HepG2 (cell line): Measurements from ENCODE around the gene INF2. TPM values are rescaled to one million over a fixed set of nuclear protein-coding genes. Genes with fewer than 3 reads are reported as not detected.

ENCODE experiments used
- GATAD1 ChIP-seq: IDR thresholded peaks from 2 replicates; pipeline ENCODE4 v1.6.1; 2016; ENCODE audit warnings: missing genetic modification reagents, missing compliant biosample characterization
- GFI1 ChIP-seq: sonication (generic); formaldehyde crosslinking; IDR thresholded peaks from 2 replicates; pipeline ENCODE4 v1.5.0; 2020; ENCODE audit warnings: missing genetic modification reagents, mild to moderate bottlenecking, borderline replicate concordance
- GRHL1 ChIP-seq: sonication (generic); formaldehyde crosslinking; conservative IDR thresholded peaks from 2 replicates; pipeline ENCODE4 v1.8.0; 2022; ENCODE audit warnings: missing genetic modification reagents
- HOMEZ ChIP-seq: IDR thresholded peaks from 2 replicates; pipeline ENCODE4 v1.6.1; 2016; ENCODE audit warnings: low read depth
- SOX6 ChIP-seq, 2 experiments: fragments of 450-650 bp in 1 of 2; sonication (generic) in 1 of 2; formaldehyde crosslinking in 1 of 2; IDR thresholded peaks; 2 replicates each; pipeline versions ENCODE4 v1.4.0 to v1.6.1; 2017 to 2020; ENCODE audit warnings: antibody characterized with exemption in 1 of 2, mild to moderate bottlenecking in 1 of 2, missing genetic modification reagents in 1 of 2
- SP1 ChIP-seq, 2 experiments: fragments of 450-650 bp in 1 of 2; sonication (generic) in 1 of 2; formaldehyde crosslinking in 1 of 2; IDR thresholded peaks; 2 replicates each; pipeline versions ENCODE4 v1.4.0 to v1.6.1; 2016 to 2020; ENCODE audit warnings: missing genetic modification reagents in 1 of 2
- SP4 ChIP-seq: sonication (generic); formaldehyde crosslinking; IDR thresholded peaks from 2 replicates; pipeline ENCODE4 v1.8.1; 2023; ENCODE audit warnings: mild to moderate bottlenecking, missing genetic modification reagents
- UBTF ChIP-seq: sonication (generic); formaldehyde crosslinking; IDR thresholded peaks from 2 replicates; pipeline ENCODE4 v1.4.0; 2020; ENCODE audit warnings: mild to moderate bottlenecking, missing genetic modification reagents
- ZBTB20 ChIP-seq: sonication (generic); formaldehyde crosslinking; IDR thresholded peaks from 2 replicates; pipeline ENCODE4 v1.8.1; 2023; ENCODE audit warnings: missing genetic modification reagents, low read depth, mild to moderate bottlenecking, borderline replicate concordance
- ZBTB40 ChIP-seq, 2 experiments: fragments of 450-650 bp in 1 of 2; sonication (generic) in 1 of 2; formaldehyde crosslinking in 1 of 2; IDR thresholded peaks; 2 replicates each; pipeline versions ENCODE4 v1.6.1 to v1.8.0; 2016 to 2022; ENCODE audit warnings: antibody characterized with exemption in 1 of 2, mild to moderate bottlenecking in 1 of 2, missing genetic modification reagents in 1 of 2
- ZNF326 ChIP-seq: sonication (generic); formaldehyde crosslinking; IDR thresholded peaks from 2 replicates; pipeline ENCODE4 v1.4.0; 2020; ENCODE audit warnings: missing genetic modification reagents, borderline replicate concordance
- ZNF501 ChIP-seq: sonication (generic); formaldehyde crosslinking; IDR thresholded peaks from 2 replicates; pipeline ENCODE4 v1.5.1; 2020; ENCODE audit warnings: mild to moderate bottlenecking, moderate library complexity, missing genetic modification reagents
- polyA plus RNA-seq, 8 experiments: library from polyadenylated mRNA; depleted of rRNA in 3 of 8; stranded (reverse) in 7 of 8; unstranded in 1 of 8; fragments of >200 nt; fragmentation: Illumina TruSeq in 4 of 8; extraction: Trizol in 4 of 8; gene quantifications; 2 replicates each; pipeline versions ENCODE4 v1.2.1 to v1.2.3, GENCODE V29; 2011 to 2016; ENCODE audit warnings: low read depth in 4 of 8, missing spikeins in 1 of 8, mixed read lengths in 1 of 8; ENCODE audit not compliant: insufficient read depth in 1 of 8
- total RNA-seq, 5 experiments: library from RNA; depleted of rRNA; stranded (reverse); fragments of >200 nt; fragmentation: Illumina TruSeq; extraction: Trizol; gene quantifications; 2 replicates each; pipeline ENCODE4 v1.2.3, GENCODE V29; 2016; ENCODE audit warnings: low read depth in 1 of 5

INF2 gene
- total and polyA plus RNA-seq, 2 of the 13 experiments (the other 11 are each of a cell fraction or from before 2014, with no cell fraction given): 16.4 to 26.4 TPM

GRCh38 chr14:104766863-104767633, 77.6 kb downstream of the INF2 start (continued):
- TF ChIP-seq ZBTB40 (IDR thresholded peaks at IDR 0.05) (no peak), ZBTB40 (CRISPR knock-in tag; IDR thresholded peaks at IDR 0.05) (peak; percentile 24; the same call in 1 of the 2 replicates), UBTF (CRISPR knock-in tag) (0 out of 2 replicates have a peak, but pooled peaks have one; percentile 11), SP1 (IDR thresholded peaks at IDR 0.05) (no peak), SP1 (CRISPR knock-in tag; IDR thresholded peaks at IDR 0.05) (peak; percentile 75), SP4 (CRISPR knock-in tag) (peak; percentile 16), GATAD1 (CRISPR knock-in tag) (peak; percentile 52), ZBTB20 (peak; percentile 13; the same call in 1 of the 2 replicates), HOMEZ (CRISPR knock-in tag) (no peak), GFI1 (CRISPR knock-in tag) (no peak), SOX6 (IDR thresholded peaks at IDR 0.05) (no peak), SOX6 (CRISPR knock-in tag; IDR thresholded peaks at IDR 0.05) (peak; percentile 60), GRHL1 (no peak), ZNF501 (CRISPR knock-in tag) (peak; percentile 92), ZNF326 (CRISPR knock-in tag) (no peak)
